CD14-positive monocyte (primary cell): ENCODE measurements around the gene SPI1. TPM values are rescaled to one million over a fixed set of nuclear protein-coding genes. Genes with fewer than 3 reads are reported as not detected.

ENCODE experiments used
- DNase-seq, 3 donors: peaks; one replicate each; pipeline ENCODE4 v3.0.0-alpha.2; 2011 to 2022
- H2AFZ ChIP-seq: 2 replicates; pipeline ENCODE4 v1.6.0; 2012; ENCODE audit warnings: mild to moderate bottlenecking, low read depth, low read length, inconsistent platforms; ENCODE audit not compliant: insufficient read depth, poor library complexity, severe bottlenecking
- H3K27ac ChIP-seq, 2 donors: 1 replicate in 1 of 2; 2 replicates in 1 of 2; pipeline ENCODE4 v1.5.1; 2012 to 2013; ENCODE audit warnings: low read length in 2 of 2, control low read depth in 1 of 2, inconsistent platforms in 1 of 2, low read depth in 1 of 2, mild to moderate bottlenecking in 1 of 2
- H3K27me3 ChIP-seq, 2 donors: one replicate each; pipeline versions ENCODE4 v1.6.0 to v1.6.1; 2011 to 2013; ENCODE audit warnings: low read length in 2 of 2; ENCODE audit not compliant: control insufficient read depth in 2 of 2, insufficient read depth in 2 of 2
- H3K36me3 ChIP-seq, 2 donors: replicated peaks in 1 of 2; 1 replicate in 1 of 2; 2 replicates in 1 of 2; pipeline versions ENCODE4 v1.5.1 to v1.6.1; 2012 to 2013; ENCODE audit warnings: low read length in 2 of 2, control low read depth in 1 of 2, inconsistent platforms in 1 of 2, mild to moderate bottlenecking in 1 of 2; ENCODE audit not compliant: insufficient read depth in 2 of 2, control insufficient read depth in 1 of 2
- H3K4me1 ChIP-seq, 2 donors: 1 replicate in 1 of 2; 2 replicates in 1 of 2; pipeline versions ENCODE4 v1.5.1 to v1.6.1; 2012 to 2013; ENCODE audit warnings: low read length in 2 of 2, control low read depth in 1 of 2, inconsistent platforms in 1 of 2, mild to moderate bottlenecking in 1 of 2, moderate library complexity in 1 of 2; ENCODE audit not compliant: insufficient read depth in 2 of 2, control insufficient read depth in 1 of 2
- H3K4me2 ChIP-seq: replicated peaks from 2 replicates; pipeline ENCODE3; 2012; ENCODE audit warnings: low read length, moderate library complexity, mild to moderate bottlenecking; ENCODE audit not compliant: poor library complexity, severe bottlenecking; ENCODE audit errors: extremely low read depth
- H3K4me3 ChIP-seq, 3 experiments: fragments of 200-600 bp in 1 of 3; sonication (generic) in 1 of 3; replicated peaks in 1 of 3; 1 replicate in 2 of 3; 2 replicates in 1 of 3; pipeline ENCODE4 v1.5.1; 2011 to 2013; ENCODE audit warnings: low read length in 3 of 3, mild to moderate bottlenecking in 3 of 3, control low read depth in 2 of 3, low read depth in 2 of 3, inconsistent platforms in 1 of 3, moderate library complexity in 1 of 3
- H3K79me2 ChIP-seq: 2 replicates; pipeline ENCODE4 v1.6.0; 2012; ENCODE audit warnings: mild to moderate bottlenecking, control low read depth, inconsistent platforms, low read length, moderate library complexity; ENCODE audit not compliant: insufficient read depth
- H3K9ac ChIP-seq: 2 replicates; pipeline ENCODE4 v1.6.0; 2017; ENCODE audit warnings: low read length, mild to moderate bottlenecking; ENCODE audit not compliant: insufficient read depth, poor library complexity, severe bottlenecking
- H3K9me3 ChIP-seq, 2 donors: replicated peaks in 1 of 2; 1 replicate in 1 of 2; 2 replicates in 1 of 2; pipeline versions ENCODE4 v1.5.1 to v1.6.1; 2012 to 2013; ENCODE audit warnings: low read length in 2 of 2, control low read depth in 1 of 2; ENCODE audit not compliant: control insufficient read depth in 1 of 2, insufficient read depth in 1 of 2
- H4K20me1 ChIP-seq: 2 replicates; pipeline ENCODE4 v1.6.0; 2012; ENCODE audit warnings: mild to moderate bottlenecking, low read length, control low read depth, moderate library complexity; ENCODE audit not compliant: insufficient read depth
- H3K27ac Mint-ChIP-seq, 7 donors: one replicate each; pipeline ENCODE4 v1.8.0; 2020; ENCODE audit warnings: mild to moderate bottlenecking in 7 of 7, mixed read lengths in 7 of 7, moderate library complexity in 6 of 7, inconsistent platforms in 2 of 7
- H3K27me3 Mint-ChIP-seq, 3 donors: one replicate each; pipeline ENCODE4 v1.8.0; 2021 to 2022; ENCODE audit warnings: low read depth in 3 of 3, mild to moderate bottlenecking in 3 of 3, mixed read lengths in 3 of 3, moderate library complexity in 3 of 3, inconsistent platforms in 1 of 3
- H3K36me3 Mint-ChIP-seq, 2 donors: one replicate each; pipeline ENCODE4 v1.8.0; 2020; ENCODE audit warnings: mixed read lengths in 2 of 2, inconsistent platforms in 1 of 2, mild to moderate bottlenecking in 1 of 2
- H3K4me1 Mint-ChIP-seq: one replicate; pipeline ENCODE4 v1.8.0; 2020; ENCODE audit warnings: mild to moderate bottlenecking, mixed read lengths
- H3K4me3 Mint-ChIP-seq, 2 donors: one replicate each; pipeline ENCODE4 v1.8.0; 2020; ENCODE audit warnings: mild to moderate bottlenecking in 2 of 2, mixed read lengths in 2 of 2, moderate library complexity in 1 of 2
- H3K9me3 Mint-ChIP-seq, 7 donors: one replicate each; pipeline ENCODE4 v1.8.0; 2020 to 2022; ENCODE audit warnings: mixed read lengths in 7 of 7, mild to moderate bottlenecking in 6 of 7, moderate library complexity in 6 of 7, inconsistent platforms in 2 of 7
- CTCF ChIP-seq: fragments of 200-600 bp; IDR thresholded peaks from one replicate; pipeline ENCODE4 v1.8.0; 2022; ENCODE audit warnings: antibody characterized with exemption, mild to moderate bottlenecking
- whole genome bisulfite sequencing: methylation state at CpG from one replicate; pipeline ENCODE4 v1.1.5; 2013; ENCODE audit warnings: missing lambda C conversion rate; ENCODE audit not compliant: insufficient coverage; 5-methylcytosine and 5-hydroxymethylcytosine counted together
- intact Hi-C, 2 donors: fragments of 100-400 bp; cut with micrococcal nuclease; formaldehyde crosslinking; loops; one replicate each; pipeline versions ENCODE4 v1.15.0 to v1.15.1; 2023
- polyA plus RNA-seq, 3 donors: library from polyadenylated mRNA; depleted of rRNA in 1 of 3; unstranded in 2 of 3; stranded (reverse) in 1 of 3; fragments of 300-500 nt in 2 of 3; fragments of >200 nt in 1 of 3; fragmentation: Illumina TruSeq in 2 of 3; gene quantifications; 1 replicate in 2 of 3; 2 replicates in 1 of 3; pipeline ENCODE4 v1.2.3, GENCODE V29; 2012 to 2021

Gene SPI1
- polyA plus RNA-seq, 3 donors: 156 to 914 (median 223) TPM

DNA sequence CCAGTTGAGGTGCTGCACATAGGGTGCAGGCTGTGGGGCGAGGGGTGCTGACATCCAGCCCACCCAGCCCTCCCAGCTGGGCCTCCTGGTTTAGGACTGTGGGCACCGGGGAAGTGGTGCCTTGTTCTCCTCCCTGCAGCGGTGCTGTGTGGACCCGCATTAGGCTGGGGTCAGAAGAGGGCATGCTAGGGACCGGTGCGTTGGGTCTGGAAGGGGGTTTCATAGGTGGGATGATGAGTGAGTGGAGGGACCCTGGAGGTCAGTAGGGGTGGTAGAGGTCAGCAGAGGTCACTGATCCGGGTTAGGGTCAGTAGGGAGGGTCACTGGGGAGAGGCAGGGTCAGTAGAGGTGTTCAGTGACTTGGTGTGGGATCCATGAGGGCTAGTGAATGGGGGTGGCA, 19.2 kb downstream of the SPI1 start:
- peak overlapping the region; percentile 57 to 82 for H3K27ac ChIP-seq
- DNase-seq: no peak

DNA sequence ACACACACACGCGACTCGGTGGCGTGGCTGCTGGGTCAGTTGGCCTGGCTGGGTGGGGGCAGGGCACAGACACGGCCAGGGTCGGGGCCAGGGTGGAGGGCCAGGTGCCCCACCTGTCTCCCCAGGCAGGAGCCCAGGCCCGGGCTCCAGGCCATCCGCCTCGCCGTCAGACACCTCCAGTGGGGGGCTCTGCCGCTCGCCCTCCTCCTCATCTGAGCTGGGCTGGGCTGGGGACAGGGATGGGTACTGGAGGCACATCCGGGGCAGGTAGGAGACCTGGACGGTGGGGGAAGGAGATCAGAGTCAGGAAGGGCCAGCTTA, 19.7 kb downstream of the SPI1 start:
- no peak overlapping the region for H3K4me3 Mint-ChIP-seq
- H3K9me3 ChIP-seq: no peaks in the 10 kb centered on the region
- H3K9me3 Mint-ChIP-seq: no peaks in the 10 kb centered on the region
- H3K27me3 Mint-ChIP-seq: no peaks in the 10 kb centered on the region
- H3K27ac Mint-ChIP-seq: peak overlapping the region in 6 of 7 donors; percentile 30 to 96 (median 93)
- no peak overlapping the region for H2AFZ ChIP-seq
- intact Hi-C loops: no loop called here
- H3K9ac ChIP-seq: no peak overlapping the region
- H3K4me3 ChIP-seq: no peak overlapping the region
- H3K4me1 ChIP-seq: peaks cover 49 to 53% of the 10 kb centered on the region in 2 donors
- no peaks in the 10 kb centered on the region for H3K27me3 ChIP-seq
- peaks cover 100% of the 10 kb centered on the region for H4K20me1 ChIP-seq
- WGBS: 90% methylated on average over 4 of the region's 14 CpGs
- peaks cover 77% of the 10 kb centered on the region for H3K79me2 ChIP-seq
- DNase-seq: no peak
- peak overlapping the region; percentile 57 to 82 for H3K27ac ChIP-seq
- H3K36me3 ChIP-seq: peaks cover 61 to 85% of the 10 kb centered on the region in 2 donors
- H3K4me2 ChIP-seq: no peak overlapping the region
- peaks cover 20 to 36% of the 10 kb centered on the region in 2 donors for H3K36me3 Mint-ChIP-seq
- no peak for TF ChIP-seq CTCF
- H3K4me1 Mint-ChIP-seq: peaks cover 41% of the 10 kb centered on the region

More for the DNA sequence above, 19.2 kb downstream of the SPI1 start:
- Histone ChIP-seq H3K9me3 (no peaks in the 10 kb centered on the region), H3K4me2 (peak overlapping the region; percentile 58), H2AFZ (no peak overlapping the region), H3K79me2 (peaks cover 81% of the 10 kb centered on the region), H3K4me1 (peaks cover 52 to 58% of the 10 kb centered on the region in 2 donors), H4K20me1 (peaks cover 100% of the 10 kb centered on the region), H3K36me3 (peaks cover 59 to 81% of the 10 kb centered on the region in 2 donors), H3K27me3 (no peaks in the 10 kb centered on the region), H3K9ac (peak overlapping the region; percentile 15), H3K4me3 (peak overlapping the region in 1 of 3 experiments; percentile 51)
- TF ChIP-seq CTCF: no peak
- intact Hi-C loops: no loop called here
- H3K4me1 Mint-ChIP-seq: peaks cover 45% of the 10 kb centered on the region
- no peaks in the 10 kb centered on the region for H3K9me3 Mint-ChIP-seq
- peaks cover 22 to 36% of the 10 kb centered on the region in 2 donors for H3K36me3 Mint-ChIP-seq
- H3K27me3 Mint-ChIP-seq: no peaks in the 10 kb centered on the region
- H3K27ac Mint-ChIP-seq: peak overlapping the region in 6 of 7 donors; percentile 88 to 96 (median 93)
- 33% methylated on average over 5 of the region's 7 CpGs for WGBS
- peak overlapping the region; percentile 57 to 83 for H3K4me3 Mint-ChIP-seq
